ENCODE results near the gene LSM14A. TPM values are rescaled to one million over a fixed set of nuclear protein-coding genes. Genes with fewer than 3 reads are reported as not detected.

The LSM14A gene
- total and polyA plus RNA-seq, 4 donors = 12.6 to 133 (median 48.0) TPM

DNA sequence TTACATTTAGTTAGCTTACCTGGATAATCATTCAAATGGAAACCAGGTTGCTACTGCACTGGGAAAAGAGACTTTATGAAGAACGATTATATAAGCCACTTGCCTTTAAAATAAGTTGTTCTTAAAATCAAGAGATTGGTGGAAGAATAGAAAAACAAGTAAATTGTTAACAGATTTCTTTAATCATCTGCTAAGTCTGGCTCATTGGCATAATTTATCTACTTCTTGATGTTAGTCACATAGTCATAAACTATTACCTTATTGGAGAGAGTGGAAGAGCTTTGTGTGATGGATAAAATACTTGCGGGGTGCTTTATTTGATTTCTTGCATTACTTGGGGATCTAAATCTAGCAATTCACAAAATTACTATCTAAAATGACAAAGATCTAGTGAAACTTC is 6.8 kb downstream of the LSM14A start:
- Histone ChIP-seq H3K27me3 (ENCODE audit: control insufficient read depth in 4 of 4, insufficient read depth in 4 of 4, low read length in 3 of 4) (no peaks in the 10 kb centered on the region), H3K36me3 (ENCODE audit: control insufficient read depth in 4 of 4, insufficient read depth in 3 of 4, low read depth in 1 of 4, low read length in 3 of 4) (peaks cover 0 to 2% (median under 1%) of the 10 kb centered on the region in 4 donors), H3K27ac (ENCODE audit: low read depth in 1 of 2, low read length in 2 of 2) (no peak overlapping the region), H3K4me1 (ENCODE audit: control insufficient read depth in 4 of 4, insufficient read depth in 4 of 4, low read length in 3 of 4) (peaks cover 18 to 53% (median 36%) of the 10 kb centered on the region in 4 donors), H3K9ac (ENCODE audit: low read depth in 1 of 2, low read length in 2 of 2) (no peak overlapping the region), H3K4me3 (ENCODE audit: low read depth in 1 of 3, low read length in 3 of 3) (no peak overlapping the region), H3K9me3 (ENCODE audit: control insufficient read depth in 4 of 4, low read length in 3 of 4) (no peaks in the 10 kb centered on the region)
- WGBS = 80% methylated on average over 2 of the region's 2 CpGs
- TF ChIP-seq, protein P1, sequence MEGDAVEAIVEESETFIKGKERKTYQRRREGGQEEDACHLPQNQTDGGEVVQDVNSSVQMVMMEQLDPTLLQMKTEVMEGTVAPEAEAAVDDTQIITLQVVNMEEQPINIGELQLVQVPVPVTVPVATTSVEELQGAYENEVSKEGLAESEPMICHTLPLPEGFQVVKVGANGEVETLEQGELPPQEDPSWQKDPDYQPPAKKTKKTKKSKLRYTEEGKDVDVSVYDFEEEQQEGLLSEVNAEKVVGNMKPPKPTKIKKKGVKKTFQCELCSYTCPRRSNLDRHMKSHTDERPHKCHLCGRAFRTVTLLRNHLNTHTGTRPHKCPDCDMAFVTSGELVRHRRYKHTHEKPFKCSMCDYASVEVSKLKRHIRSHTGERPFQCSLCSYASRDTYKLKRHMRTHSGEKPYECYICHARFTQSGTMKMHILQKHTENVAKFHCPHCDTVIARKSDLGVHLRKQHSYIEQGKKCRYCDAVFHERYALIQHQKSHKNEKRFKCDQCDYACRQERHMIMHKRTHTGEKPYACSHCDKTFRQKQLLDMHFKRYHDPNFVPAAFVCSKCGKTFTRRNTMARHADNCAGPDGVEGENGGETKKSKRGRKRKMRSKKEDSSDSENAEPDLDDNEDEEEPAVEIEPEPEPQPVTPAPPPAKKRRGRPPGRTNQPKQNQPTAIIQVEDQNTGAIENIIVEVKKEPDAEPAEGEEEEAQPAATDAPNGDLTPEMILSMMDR (IDR thresholded peaks at IDR 0.05; ENCODE audit: low read depth, low read length, missing input control) = no peak
- TF ChIP-seq HNF4A (conservative IDR thresholded peaks at IDR 0.05) (no peak), NR2F2 (IDR thresholded peaks at IDR 0.05) (no peak), RXRA (IDR thresholded peaks at IDR 0.05) (no peak), YY1 (IDR thresholded peaks at IDR 0.05) (no peak)
- TF ChIP-seq, protein P2, sequence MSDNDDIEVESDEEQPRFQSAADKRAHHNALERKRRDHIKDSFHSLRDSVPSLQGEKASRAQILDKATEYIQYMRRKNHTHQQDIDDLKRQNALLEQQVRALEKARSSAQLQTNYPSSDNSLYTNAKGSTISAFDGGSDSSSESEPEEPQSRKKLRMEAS (IDR thresholded peaks at IDR 0.05) = no peak
- TF ChIP-seq, protein P3, sequence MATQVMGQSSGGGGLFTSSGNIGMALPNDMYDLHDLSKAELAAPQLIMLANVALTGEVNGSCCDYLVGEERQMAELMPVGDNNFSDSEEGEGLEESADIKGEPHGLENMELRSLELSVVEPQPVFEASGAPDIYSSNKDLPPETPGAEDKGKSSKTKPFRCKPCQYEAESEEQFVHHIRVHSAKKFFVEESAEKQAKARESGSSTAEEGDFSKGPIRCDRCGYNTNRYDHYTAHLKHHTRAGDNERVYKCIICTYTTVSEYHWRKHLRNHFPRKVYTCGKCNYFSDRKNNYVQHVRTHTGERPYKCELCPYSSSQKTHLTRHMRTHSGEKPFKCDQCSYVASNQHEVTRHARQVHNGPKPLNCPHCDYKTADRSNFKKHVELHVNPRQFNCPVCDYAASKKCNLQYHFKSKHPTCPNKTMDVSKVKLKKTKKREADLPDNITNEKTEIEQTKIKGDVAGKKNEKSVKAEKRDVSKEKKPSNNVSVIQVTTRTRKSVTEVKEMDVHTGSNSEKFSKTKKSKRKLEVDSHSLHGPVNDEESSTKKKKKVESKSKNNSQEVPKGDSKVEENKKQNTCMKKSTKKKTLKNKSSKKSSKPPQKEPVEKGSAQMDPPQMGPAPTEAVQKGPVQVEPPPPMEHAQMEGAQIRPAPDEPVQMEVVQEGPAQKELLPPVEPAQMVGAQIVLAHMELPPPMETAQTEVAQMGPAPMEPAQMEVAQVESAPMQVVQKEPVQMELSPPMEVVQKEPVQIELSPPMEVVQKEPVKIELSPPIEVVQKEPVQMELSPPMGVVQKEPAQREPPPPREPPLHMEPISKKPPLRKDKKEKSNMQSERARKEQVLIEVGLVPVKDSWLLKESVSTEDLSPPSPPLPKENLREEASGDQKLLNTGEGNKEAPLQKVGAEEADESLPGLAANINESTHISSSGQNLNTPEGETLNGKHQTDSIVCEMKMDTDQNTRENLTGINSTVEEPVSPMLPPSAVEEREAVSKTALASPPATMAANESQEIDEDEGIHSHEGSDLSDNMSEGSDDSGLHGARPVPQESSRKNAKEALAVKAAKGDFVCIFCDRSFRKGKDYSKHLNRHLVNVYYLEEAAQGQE (IDR thresholded peaks at IDR 0.05) = no peak
- DNase-seq (ENCODE audit: low spot score) = no peak

DNA sequence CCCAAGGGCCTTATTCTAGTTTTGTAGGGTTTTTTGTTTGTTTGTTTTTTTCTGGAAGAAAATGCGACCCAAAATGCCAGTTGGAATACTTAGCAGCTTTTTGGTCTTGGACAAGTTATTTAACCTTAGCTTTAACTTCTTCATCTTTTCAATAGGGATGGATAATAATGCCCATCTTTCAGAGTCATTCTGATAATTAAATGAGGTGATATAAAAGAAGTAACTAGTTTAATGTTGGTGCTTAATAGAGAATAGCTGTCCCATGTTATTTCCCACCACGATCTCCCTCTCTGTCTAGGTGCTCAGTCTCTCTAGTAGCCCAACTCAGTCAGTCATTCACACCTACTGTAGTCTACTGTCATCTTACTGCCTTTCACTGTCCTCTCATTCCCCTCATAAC is 8.0 kb downstream of the LSM14A start:
- no peaks in the 10 kb centered on the region for H3K9me3 ChIP-seq (ENCODE audit: control insufficient read depth in 4 of 4, low read length in 3 of 4)
- no peak overlapping the region for H3K4me3 ChIP-seq (ENCODE audit: low read depth in 1 of 3, low read length in 3 of 3)
- H3K27me3 ChIP-seq (ENCODE audit: control insufficient read depth in 4 of 4, insufficient read depth in 4 of 4, low read length in 3 of 4) = no peaks in the 10 kb centered on the region
- peaks cover 16 to 48% (median 33%) of the 10 kb centered on the region in 4 donors for H3K4me1 ChIP-seq (ENCODE audit: control insufficient read depth in 4 of 4, insufficient read depth in 4 of 4, low read length in 3 of 4)
- no peak overlapping the region for H3K27ac ChIP-seq (ENCODE audit: low read depth in 1 of 2, low read length in 2 of 2)
- no peak overlapping the region for H3K9ac ChIP-seq (ENCODE audit: low read depth in 1 of 2, low read length in 2 of 2)
- TF ChIP-seq JUND (IDR thresholded peaks at IDR 0.05) (no peak), FOXA1 (IDR thresholded peaks at IDR 0.05) (no peak)
- 97% methylated on average over 2 of the region's 2 CpGs for WGBS
- no peak for DNase-seq (ENCODE audit: low spot score)
- H3K36me3 ChIP-seq (ENCODE audit: control insufficient read depth in 4 of 4, insufficient read depth in 3 of 4, low read depth in 1 of 4, low read length in 3 of 4) = peaks cover 0 to 2% (median under 1%) of the 10 kb centered on the region in 4 donors

DNA sequence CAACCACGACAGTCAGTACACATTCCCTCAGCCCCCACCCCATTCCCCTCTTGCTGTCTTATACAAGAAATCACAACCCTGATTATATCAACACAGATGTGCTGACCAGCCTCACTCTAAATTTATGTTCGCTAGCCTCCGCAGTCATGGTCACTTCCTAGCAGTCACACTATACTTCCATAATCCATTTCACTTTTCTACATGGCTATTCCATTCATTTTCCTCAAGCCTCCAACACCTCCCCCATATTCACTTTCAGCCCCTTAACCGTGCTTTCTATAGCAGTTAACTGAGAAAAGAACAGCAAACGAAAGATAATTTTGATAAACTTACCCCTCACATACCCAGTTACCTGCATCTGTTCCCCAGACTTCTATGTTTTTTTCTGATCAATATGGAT is 8.4 kb downstream of the LSM14A start:
- Histone ChIP-seq H3K27me3 (ENCODE audit: control insufficient read depth in 4 of 4, insufficient read depth in 4 of 4, low read length in 3 of 4) (no peaks in the 10 kb centered on the region), H3K4me3 (ENCODE audit: low read depth in 1 of 3, low read length in 3 of 3) (no peak overlapping the region), H3K4me1 (ENCODE audit: control insufficient read depth in 4 of 4, insufficient read depth in 4 of 4, low read length in 3 of 4) (peaks cover 15 to 49% (median 34%) of the 10 kb centered on the region in 4 donors), H3K9ac (ENCODE audit: low read depth in 1 of 2, low read length in 2 of 2) (no peak overlapping the region), H3K9me3 (ENCODE audit: control insufficient read depth in 4 of 4, low read length in 3 of 4) (no peaks in the 10 kb centered on the region), H3K27ac (ENCODE audit: low read depth in 1 of 2, low read length in 2 of 2) (no peak overlapping the region), H3K36me3 (ENCODE audit: control insufficient read depth in 4 of 4, insufficient read depth in 3 of 4, low read depth in 1 of 4, low read length in 3 of 4) (peaks cover 0 to 2% (median under 1%) of the 10 kb centered on the region in 4 donors)
- no peak for DNase-seq (ENCODE audit: low spot score)
- 93% methylated on average over 5 of the region's 5 CpGs for WGBS
- TF ChIP-seq, protein P2 (IDR thresholded peaks at IDR 0.05) = no peak
- TF ChIP-seq JUND (IDR thresholded peaks at IDR 0.05) = no peak
- no peak for TF ChIP-seq FOXA2 (IDR thresholded peaks at IDR 0.05)
- no peak for TF ChIP-seq TAF1 (conservative IDR thresholded peaks at IDR 0.05)
- TF ChIP-seq, protein P4, sequence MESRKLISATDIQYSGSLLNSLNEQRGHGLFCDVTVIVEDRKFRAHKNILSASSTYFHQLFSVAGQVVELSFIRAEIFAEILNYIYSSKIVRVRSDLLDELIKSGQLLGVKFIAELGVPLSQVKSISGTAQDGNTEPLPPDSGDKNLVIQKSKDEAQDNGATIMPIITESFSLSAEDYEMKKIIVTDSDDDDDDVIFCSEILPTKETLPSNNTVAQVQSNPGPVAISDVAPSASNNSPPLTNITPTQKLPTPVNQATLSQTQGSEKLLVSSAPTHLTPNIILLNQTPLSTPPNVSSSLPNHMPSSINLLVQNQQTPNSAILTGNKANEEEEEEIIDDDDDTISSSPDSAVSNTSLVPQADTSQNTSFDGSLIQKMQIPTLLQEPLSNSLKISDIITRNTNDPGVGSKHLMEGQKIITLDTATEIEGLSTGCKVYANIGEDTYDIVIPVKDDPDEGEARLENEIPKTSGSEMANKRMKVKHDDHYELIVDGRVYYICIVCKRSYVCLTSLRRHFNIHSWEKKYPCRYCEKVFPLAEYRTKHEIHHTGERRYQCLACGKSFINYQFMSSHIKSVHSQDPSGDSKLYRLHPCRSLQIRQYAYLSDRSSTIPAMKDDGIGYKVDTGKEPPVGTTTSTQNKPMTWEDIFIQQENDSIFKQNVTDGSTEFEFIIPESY (IDR thresholded peaks at IDR 0.05) = no peak
- TF ChIP-seq, protein P5, sequence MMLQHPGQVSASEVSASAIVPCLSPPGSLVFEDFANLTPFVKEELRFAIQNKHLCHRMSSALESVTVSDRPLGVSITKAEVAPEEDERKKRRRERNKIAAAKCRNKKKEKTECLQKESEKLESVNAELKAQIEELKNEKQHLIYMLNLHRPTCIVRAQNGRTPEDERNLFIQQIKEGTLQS (IDR thresholded peaks at IDR 0.05) = no peak
